ENCODE measurements around the gene CCDC197.

Gene CCDC197

DNA sequence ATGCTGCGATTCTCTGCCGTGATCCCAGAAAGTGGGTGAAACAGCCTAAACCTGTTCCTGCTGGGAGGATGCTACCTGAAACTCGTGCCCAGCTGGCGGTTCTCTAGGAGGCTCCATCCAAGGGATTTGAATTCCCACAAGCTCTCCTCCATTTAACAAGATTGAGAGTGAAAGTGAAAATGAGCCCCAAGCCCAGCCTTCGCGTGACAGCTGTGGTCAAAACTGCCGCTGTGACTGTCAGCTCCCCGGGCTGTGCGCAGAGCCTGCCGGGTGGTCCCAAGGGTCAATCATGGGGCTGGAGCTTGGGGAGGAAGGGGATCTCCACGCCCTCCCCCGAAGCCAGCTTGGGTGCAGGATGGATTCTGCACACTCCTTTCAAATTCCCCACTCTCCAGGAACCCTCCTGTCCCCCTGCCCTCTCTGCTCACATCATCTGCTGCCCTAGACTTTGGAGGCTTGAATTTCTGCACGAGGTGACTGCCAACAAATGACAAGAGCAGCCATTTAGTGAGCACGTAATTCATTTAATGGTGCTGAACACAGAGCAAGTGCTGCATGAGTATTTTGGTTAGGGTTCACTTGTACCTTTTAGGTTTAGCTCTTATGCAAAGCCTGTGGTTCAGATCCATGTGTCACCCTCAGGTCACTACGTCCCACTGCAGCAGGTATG lies 26.0 kb upstream of the CCDC197 start:
- Histone ChIP-seq H3K36me3 (ENCODE audit: control insufficient read depth, insufficient read depth, low read length) (no peaks in the 10 kb centered on the region), H3K27ac (ENCODE audit: low read length) (no peak overlapping the region), H3K4me3 (ENCODE audit: low read length) (no peak overlapping the region), H3K27me3 (ENCODE audit: control insufficient read depth, insufficient read depth, low read length) (no peaks in the 10 kb centered on the region), H3K9me3 (ENCODE audit: control insufficient read depth, insufficient read depth, low read length) (no peaks in the 10 kb centered on the region), H3K4me1 (ENCODE audit: control insufficient read depth, insufficient read depth, low read length) (no peaks in the 10 kb centered on the region)
- WGBS (ENCODE audit: insufficient coverage, insufficient read length): no CpG with 5 or more reads among the region's 15 CpGs
- no peak for DNase-seq (ENCODE audit: low read depth, low spot score)

DNA sequence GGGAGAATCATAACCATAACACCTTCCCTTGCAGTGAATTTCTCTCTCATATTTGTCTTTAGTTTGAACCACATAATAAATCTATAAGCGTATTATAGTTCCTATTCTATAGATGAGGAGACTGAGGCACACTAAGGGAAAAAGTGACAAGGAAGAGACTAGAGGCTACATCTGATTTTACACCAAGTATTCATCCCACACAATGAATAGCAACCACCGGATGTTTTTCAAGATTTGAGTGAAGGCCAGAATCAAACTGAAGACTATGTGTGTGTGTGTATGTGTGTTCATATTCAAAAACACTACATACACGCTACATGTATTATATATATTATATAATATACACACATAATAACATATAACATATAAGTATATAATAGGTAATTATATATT lies 25.5 kb upstream of the CCDC197 start:
- Histone ChIP-seq H3K27ac (ENCODE audit: low read length) (no peak overlapping the region), H3K36me3 (ENCODE audit: control insufficient read depth, insufficient read depth, low read length) (no peaks in the 10 kb centered on the region), H3K4me1 (ENCODE audit: control insufficient read depth, insufficient read depth, low read length) (no peaks in the 10 kb centered on the region), H3K27me3 (ENCODE audit: control insufficient read depth, insufficient read depth, low read length) (no peaks in the 10 kb centered on the region), H3K9me3 (ENCODE audit: control insufficient read depth, insufficient read depth, low read length) (no peaks in the 10 kb centered on the region), H3K4me3 (ENCODE audit: low read length) (no peak overlapping the region)
- WGBS (ENCODE audit: insufficient coverage, insufficient read length): no CpG with 5 or more reads among the region's 3 CpGs
- no peak for DNase-seq (ENCODE audit: low read depth, low spot score)

DNA sequence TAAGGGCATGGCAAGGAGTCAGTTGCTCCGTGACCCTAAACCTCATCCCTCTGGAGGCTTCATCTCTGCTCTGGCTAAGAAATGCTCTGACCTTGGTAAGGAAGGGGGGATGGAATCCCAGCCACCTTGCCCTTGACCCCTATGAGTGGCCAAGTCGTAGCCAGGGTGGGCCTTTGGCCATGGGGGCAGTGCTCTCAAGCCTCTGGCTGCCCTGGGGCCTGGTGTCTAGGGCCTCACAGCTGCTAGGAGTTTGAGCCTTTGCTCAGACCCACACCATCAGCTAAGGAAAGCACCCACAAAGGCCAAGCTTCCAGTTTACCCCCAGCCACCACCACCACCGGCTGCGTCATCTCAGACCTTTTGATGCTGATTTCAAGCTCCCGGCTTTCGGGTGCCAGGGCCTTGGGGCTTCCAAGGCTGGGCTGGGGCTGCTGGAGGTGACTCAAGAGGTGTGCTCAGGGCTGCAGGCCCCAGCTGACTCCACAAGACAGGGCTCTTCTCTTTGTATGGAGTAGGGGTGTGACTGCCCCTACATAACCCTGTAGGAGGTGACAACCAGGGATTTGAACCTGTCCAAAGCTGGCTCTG lies 24.4 kb upstream of the CCDC197 start:
- no peaks in the 10 kb centered on the region for H3K9me3 ChIP-seq (ENCODE audit: control insufficient read depth, insufficient read depth, low read length)
- DNase-seq (ENCODE audit: low read depth, low spot score): no peak
- no peak overlapping the region for H3K27ac ChIP-seq (ENCODE audit: low read length)
- H3K27me3 ChIP-seq (ENCODE audit: control insufficient read depth, insufficient read depth, low read length): no peaks in the 10 kb centered on the region
- WGBS (ENCODE audit: insufficient coverage, insufficient read length): no CpG with 5 or more reads among the region's 6 CpGs
- no peaks in the 10 kb centered on the region for H3K36me3 ChIP-seq (ENCODE audit: control insufficient read depth, insufficient read depth, low read length)
- H3K4me3 ChIP-seq (ENCODE audit: low read length): no peak overlapping the region
- H3K4me1 ChIP-seq (ENCODE audit: control insufficient read depth, insufficient read depth, low read length): no peaks in the 10 kb centered on the region

DNA sequence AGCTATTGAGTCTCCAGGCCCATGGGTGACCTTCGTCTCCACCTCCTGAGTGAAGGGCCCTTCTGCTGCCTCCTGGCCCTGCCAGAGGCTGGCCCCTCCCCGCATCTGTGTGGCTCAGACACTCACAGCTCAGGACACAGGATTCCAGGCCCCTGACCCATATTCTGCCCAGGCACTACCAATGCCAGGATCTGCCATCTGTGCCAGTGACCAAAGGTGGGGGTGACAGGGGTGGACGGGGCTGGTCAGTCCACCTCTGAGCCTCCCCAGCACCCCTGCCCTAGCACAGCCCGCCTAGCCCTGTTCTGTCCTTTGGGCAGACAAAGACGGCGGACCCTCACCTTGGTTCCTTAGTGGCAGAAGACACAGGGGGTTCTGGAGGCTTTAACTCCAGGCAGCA lies 23.5 kb upstream of the CCDC197 start:
- DNase-seq (ENCODE audit: low read depth, low spot score): no peak
- Histone ChIP-seq H3K27ac (ENCODE audit: low read length) (no peak overlapping the region), H3K27me3 (ENCODE audit: control insufficient read depth, insufficient read depth, low read length) (no peaks in the 10 kb centered on the region), H3K9me3 (ENCODE audit: control insufficient read depth, insufficient read depth, low read length) (no peaks in the 10 kb centered on the region), H3K4me1 (ENCODE audit: control insufficient read depth, insufficient read depth, low read length) (no peaks in the 10 kb centered on the region), H3K36me3 (ENCODE audit: control insufficient read depth, insufficient read depth, low read length) (no peaks in the 10 kb centered on the region), H3K4me3 (ENCODE audit: low read length) (no peak overlapping the region)
- WGBS (ENCODE audit: insufficient coverage, insufficient read length): no CpG with 5 or more reads among the region's 6 CpGs

DNA sequence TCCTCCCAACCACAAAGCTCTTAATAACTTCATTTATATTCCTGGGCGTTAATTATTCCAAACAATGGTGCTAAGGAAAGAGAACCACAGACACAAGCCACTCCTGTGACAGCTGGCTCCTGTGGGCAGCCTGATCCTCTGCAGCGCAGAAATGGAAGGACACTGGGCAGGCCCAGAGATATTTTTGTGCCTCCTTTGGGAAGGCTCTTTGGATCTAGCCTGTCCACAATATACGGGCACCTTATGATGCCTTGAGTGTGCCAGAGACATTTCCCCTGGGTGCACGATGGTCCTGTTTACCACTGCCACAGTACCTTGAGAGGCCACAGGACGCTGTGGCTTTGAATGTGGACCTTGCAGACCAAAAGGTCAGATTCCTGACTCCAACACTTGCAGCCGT lies 22.8 kb upstream of the CCDC197 start:
- Histone ChIP-seq H3K4me1 (ENCODE audit: control insufficient read depth, insufficient read depth, low read length) (no peaks in the 10 kb centered on the region), H3K27me3 (ENCODE audit: control insufficient read depth, insufficient read depth, low read length) (no peaks in the 10 kb centered on the region), H3K9me3 (ENCODE audit: control insufficient read depth, insufficient read depth, low read length) (no peaks in the 10 kb centered on the region), H3K36me3 (ENCODE audit: control insufficient read depth, insufficient read depth, low read length) (no peaks in the 10 kb centered on the region), H3K4me3 (ENCODE audit: low read length) (no peak overlapping the region), H3K27ac (ENCODE audit: low read length) (no peak overlapping the region)
- no CpG with 5 or more reads among the region's 6 CpGs for WGBS (ENCODE audit: insufficient coverage, insufficient read length)
- no peak for DNase-seq (ENCODE audit: low read depth, low spot score)

DNA sequence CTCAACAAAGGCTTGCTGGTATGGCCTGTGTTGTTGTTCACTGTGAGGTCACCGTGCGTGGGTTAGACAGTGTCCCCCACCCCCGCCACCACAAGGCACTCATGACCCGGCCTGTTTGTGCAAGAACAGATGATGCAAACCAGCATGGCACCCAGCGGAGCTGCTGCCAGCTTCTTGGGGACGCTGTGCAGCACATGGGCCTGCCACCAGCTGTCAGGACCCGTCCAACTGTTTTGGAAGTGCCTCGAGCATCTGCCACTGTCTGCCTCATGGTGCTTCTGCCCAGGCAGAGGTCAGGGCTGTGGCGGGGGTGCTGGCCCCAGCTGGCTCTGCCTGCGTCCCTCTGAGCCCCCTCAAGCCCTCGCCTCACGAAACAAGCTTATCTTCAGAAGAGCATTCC lies 22.3 kb upstream of the CCDC197 start:
- WGBS (ENCODE audit: insufficient coverage, insufficient read length): no CpG with 5 or more reads among the region's 12 CpGs
- no peak for DNase-seq (ENCODE audit: low read depth, low spot score)
- Histone ChIP-seq H3K27ac (ENCODE audit: low read length) (no peak overlapping the region), H3K4me1 (ENCODE audit: control insufficient read depth, insufficient read depth, low read length) (no peaks in the 10 kb centered on the region), H3K36me3 (ENCODE audit: control insufficient read depth, insufficient read depth, low read length) (no peaks in the 10 kb centered on the region), H3K27me3 (ENCODE audit: control insufficient read depth, insufficient read depth, low read length) (no peaks in the 10 kb centered on the region), H3K4me3 (ENCODE audit: low read length) (no peak overlapping the region), H3K9me3 (ENCODE audit: control insufficient read depth, insufficient read depth, low read length) (no peaks in the 10 kb centered on the region)

DNA sequence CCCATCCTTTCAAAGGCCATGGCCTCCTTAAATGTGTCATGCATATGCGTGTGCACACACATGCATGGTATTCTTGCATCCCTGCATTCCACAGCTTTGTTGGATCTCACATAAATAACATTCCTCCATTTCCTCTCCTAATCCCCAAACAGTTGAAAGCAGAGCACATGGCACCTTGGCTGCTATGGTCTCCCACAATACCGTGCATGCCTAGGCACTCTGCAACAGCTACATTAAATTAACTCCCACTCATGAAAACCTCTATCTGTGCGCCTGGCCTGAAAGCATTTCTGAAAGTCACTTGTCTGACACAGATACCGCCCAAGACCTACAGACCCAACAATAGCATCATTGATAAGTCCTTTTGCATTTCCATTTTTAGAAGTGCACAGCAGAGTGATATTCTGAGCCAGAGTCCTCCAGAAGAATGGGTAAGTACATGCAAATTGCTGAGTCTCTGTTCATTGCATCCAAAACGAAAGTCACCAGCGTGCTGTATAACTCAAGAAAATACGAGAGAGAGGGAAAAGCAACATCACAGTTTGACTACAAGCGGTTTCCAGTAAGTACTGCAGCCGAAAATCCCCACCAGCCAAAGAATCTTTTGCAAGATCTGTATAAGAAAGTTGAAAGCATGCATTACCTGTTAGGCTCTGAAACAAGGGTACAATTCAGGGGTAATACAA lies 21.2 kb upstream of the CCDC197 start:
- no peaks in the 10 kb centered on the region for H3K27me3 ChIP-seq (ENCODE audit: control insufficient read depth, insufficient read depth, low read length)
- no peak overlapping the region for H3K4me3 ChIP-seq (ENCODE audit: low read length)
- WGBS (ENCODE audit: insufficient coverage, insufficient read length): no CpG with 5 or more reads among the region's 9 CpGs
- no peaks in the 10 kb centered on the region for H3K36me3 ChIP-seq (ENCODE audit: control insufficient read depth, insufficient read depth, low read length)
- no peak overlapping the region for H3K27ac ChIP-seq (ENCODE audit: low read length)
- no peaks in the 10 kb centered on the region for H3K9me3 ChIP-seq (ENCODE audit: control insufficient read depth, insufficient read depth, low read length)
- no peak for DNase-seq (ENCODE audit: low read depth, low spot score)
- H3K4me1 ChIP-seq (ENCODE audit: control insufficient read depth, insufficient read depth, low read length): no peaks in the 10 kb centered on the region

DNA sequence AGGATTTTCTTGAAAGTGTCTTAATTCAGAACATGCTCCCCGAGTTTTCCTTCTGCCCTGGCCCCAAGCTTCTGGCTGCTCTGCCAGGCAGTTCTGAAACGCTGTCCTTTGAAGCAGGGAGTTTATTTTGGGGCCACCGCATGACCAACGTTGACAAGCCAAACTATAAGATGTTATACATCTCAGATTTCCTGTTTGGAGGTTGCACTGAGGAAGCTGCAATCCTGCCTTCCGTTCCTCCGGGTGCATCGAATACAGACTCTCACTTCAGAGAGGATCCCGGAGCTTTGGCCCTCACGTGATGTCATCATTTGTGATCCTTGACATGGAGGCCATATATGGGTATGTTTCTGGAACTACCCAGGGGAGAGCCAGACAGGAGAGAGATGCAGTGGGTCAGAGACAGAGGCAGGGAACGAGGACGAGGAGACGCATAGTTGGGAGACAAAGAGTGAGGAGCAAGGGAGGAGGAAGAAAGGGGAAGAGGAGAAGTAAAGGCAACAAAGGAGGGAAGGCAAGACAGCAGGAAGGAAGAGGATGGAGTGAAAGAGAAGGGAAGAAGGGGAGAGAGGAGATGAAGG lies 20.5 kb upstream of the CCDC197 start, which contains the start of gene ASB2:
Gene ASB2, minus strand, starts transcription at position 94 of the 581 bp plus-strand sequence. CDS start 12,031 bp downstream, outside the sequence.
- no CpG with 5 or more reads among the region's 12 CpGs for WGBS (ENCODE audit: insufficient coverage, insufficient read length)
- H3K36me3 ChIP-seq (ENCODE audit: control insufficient read depth, insufficient read depth, low read length): no peaks in the 10 kb centered on the region
- H3K27ac ChIP-seq (ENCODE audit: low read length): no peak within 1 kb of the TSS
- no peaks in the 10 kb centered on the region for H3K9me3 ChIP-seq (ENCODE audit: control insufficient read depth, insufficient read depth, low read length)
- no peak within 1 kb of the TSS for H3K4me3 ChIP-seq (ENCODE audit: low read length)
- H3K4me1 ChIP-seq (ENCODE audit: control insufficient read depth, insufficient read depth, low read length): no peaks in the 10 kb centered on the region
- no peak for DNase-seq (ENCODE audit: low read depth, low spot score)
- no peaks in the 10 kb centered on the region for H3K27me3 ChIP-seq (ENCODE audit: control insufficient read depth, insufficient read depth, low read length)

DNA sequence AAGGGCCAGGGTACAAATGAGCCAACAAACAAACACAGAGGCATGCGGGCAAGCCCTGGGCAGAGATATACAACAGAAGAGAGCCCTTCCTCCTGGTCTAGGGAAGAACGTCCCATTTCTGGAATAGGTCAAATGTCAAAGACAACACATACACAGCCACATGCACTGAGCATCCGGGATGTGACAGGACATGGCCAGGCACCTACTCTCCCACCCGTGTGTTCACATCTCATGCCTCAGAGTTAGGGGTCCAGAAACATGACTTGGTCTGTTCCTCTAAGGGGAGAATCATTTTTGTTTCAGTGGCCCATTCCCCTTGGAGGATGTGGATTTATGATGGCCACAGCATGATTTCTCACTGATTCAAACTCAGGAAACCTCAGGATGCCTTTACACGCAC lies 19.9 kb upstream of the CCDC197 start:
- Histone ChIP-seq H3K36me3 (ENCODE audit: control insufficient read depth, insufficient read depth, low read length) (no peaks in the 10 kb centered on the region), H3K27me3 (ENCODE audit: control insufficient read depth, insufficient read depth, low read length) (no peaks in the 10 kb centered on the region), H3K4me1 (ENCODE audit: control insufficient read depth, insufficient read depth, low read length) (no peaks in the 10 kb centered on the region), H3K4me3 (ENCODE audit: low read length) (no peak overlapping the region), H3K9me3 (ENCODE audit: control insufficient read depth, insufficient read depth, low read length) (no peaks in the 10 kb centered on the region), H3K27ac (ENCODE audit: low read length) (no peak overlapping the region)
- WGBS (ENCODE audit: insufficient coverage, insufficient read length): no CpG with 5 or more reads among the region's 5 CpGs
- no peak for DNase-seq (ENCODE audit: low read depth, low spot score)

DNA sequence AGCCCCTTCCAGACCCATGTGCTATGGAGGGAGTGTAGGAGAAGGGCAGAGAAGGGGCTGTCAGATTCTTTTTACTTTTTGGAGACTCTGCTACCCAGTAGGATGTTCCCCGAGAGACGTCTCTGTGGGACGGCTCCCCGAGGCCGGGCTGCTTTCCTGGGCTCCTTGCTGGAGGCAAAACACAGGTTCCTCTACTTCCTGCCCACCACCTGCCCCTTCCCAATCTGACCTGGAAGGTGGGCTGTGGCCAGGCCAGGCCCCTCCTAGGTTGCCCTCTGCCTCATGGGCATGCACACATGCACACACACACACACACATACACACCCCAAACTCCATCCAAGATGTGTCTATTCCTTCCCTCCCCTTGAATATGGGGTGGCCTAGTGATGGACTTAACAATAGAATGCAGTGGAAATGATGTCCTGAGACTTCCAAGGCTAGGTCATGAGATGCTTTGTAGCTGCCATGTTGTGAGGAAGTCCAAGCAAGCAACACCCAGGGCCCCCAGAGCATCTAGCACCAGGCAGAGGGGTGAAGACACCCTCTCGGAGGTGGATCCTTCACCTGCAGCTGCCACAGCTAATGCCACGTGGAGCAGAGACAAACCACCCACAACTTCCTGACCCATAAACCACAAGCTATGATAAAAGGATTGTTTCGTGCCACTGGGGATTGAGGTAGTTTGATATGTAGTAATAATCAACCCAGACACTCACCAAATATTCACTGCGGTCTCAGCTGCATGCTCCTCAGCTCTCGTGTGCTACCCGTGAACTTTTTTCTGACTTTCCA lies 19.1 kb upstream of the CCDC197 start:
- no CpG with 5 or more reads among the region's 11 CpGs for whole genome bisulfite sequencing (ENCODE audit: insufficient coverage, insufficient read length)
- Histone ChIP-seq H3K9me3 (ENCODE audit: control insufficient read depth, insufficient read depth, low read length) (no peaks in the 10 kb centered on the region), H3K27me3 (ENCODE audit: control insufficient read depth, insufficient read depth, low read length) (no peaks in the 10 kb centered on the region), H3K27ac (ENCODE audit: low read length) (no peak overlapping the region), H3K4me3 (ENCODE audit: low read length) (no peak overlapping the region), H3K36me3 (ENCODE audit: control insufficient read depth, insufficient read depth, low read length) (no peaks in the 10 kb centered on the region), H3K4me1 (ENCODE audit: control insufficient read depth, insufficient read depth, low read length) (no peaks in the 10 kb centered on the region)
- no peak for DNase-seq (ENCODE audit: low read depth, low spot score)
